ENCODE measurements around the gene TOR3A. TPM values are rescaled to one million over a fixed set of nuclear protein-coding genes. Genes with fewer than 3 reads are reported as not detected.

The TOR3A gene
- total RNA-seq, 3 donors from 2014 or later (not counting 1 experiment from before 2014, with no cell fraction given), result 22.7 to 33.3 (median 29.0) TPM

DNA sequence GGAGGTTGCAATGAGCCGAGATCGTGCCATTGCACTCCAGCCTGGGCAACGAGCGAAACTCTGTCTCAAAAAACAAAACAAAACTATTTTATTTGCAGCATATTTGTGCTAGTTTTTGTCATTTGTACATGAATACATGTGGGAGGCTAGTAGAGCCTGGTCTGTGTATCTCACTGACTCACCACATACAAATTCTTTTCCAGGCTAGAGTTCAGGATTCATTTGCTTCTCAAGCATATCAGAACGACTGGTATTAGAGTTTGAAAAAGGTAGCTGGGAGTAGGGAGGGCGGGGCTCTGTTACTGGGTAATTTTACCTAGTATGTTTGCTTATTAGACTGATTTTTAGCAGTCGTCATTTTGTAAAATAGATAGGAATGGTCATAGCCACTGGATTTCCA is 4.5 kb upstream of the TOR3A start:
- no peak for ATAC-seq
- intact Hi-C loops (cut with micrococcal nuclease), result no loop called here
- H3K36me3 Mint-ChIP-seq, result peaks cover 4% of the 10 kb centered on the region

DNA sequence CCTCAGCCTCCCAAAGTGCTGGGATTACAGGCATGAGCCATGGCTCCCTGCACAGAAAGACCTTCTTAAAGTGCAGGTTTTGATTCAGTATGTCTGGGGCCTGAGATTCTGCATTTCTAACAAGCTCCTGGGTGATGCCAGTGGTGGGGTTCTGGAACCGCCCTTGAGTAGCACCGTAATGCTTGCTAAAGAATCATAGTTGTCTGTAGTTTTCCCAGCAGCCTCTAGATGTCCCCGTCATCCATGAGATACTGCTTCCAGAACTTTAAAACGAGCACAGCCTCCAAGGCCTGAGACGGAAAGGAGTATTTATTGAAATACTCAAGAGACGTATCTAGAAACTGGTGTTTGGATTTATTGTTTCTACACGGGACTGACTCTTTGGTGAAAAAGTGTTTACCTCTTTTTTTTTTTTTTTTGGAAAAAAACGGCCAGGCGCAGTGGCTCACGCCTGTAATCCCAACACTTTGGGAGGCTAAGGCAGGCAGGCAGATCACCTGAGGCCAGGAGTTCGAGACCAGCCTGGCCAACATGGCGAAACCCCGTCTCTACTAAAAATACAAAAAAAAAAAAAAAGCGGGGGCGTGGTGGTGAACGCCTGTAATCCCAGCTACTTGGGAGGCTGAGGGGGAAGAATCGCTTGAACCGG is 2.6 kb upstream of the TOR3A start:
- Histone ChIP-seq H3K27me3 (ENCODE audit: control insufficient read depth, insufficient read depth, low read length) (no peaks in the 10 kb centered on the region), H3K36me3 (ENCODE audit: control insufficient read depth, insufficient read depth, low read length) (no peaks in the 10 kb centered on the region), H3K4me1 (ENCODE audit: control insufficient read depth, insufficient read depth, low read length) (peaks cover 17% of the 10 kb centered on the region), H3K9me3 (ENCODE audit: control insufficient read depth, insufficient read depth, low read length) (no peaks in the 10 kb centered on the region), H3K4me3 (ENCODE audit: low read length) (no peak overlapping the region), H3K27ac (ENCODE audit: low read length) (no peak overlapping the region)
- Mint-ChIP-seq H3K27me3 (ENCODE audit: low read depth in 2 of 2) (no peaks in the 10 kb centered on the region), H3K36me3 (no peaks in the 10 kb centered on the region), H3K9me3 (no peaks in the 10 kb centered on the region), H3K4me1 (peaks cover 12 to 19% of the 10 kb centered on the region in 2 donors), H3K4me3 (peak overlapping the region; percentile 37), H3K27ac (no peak overlapping the region)
- WGBS (ENCODE audit: insufficient coverage), result 62% methylated on average over 13 of the region's 18 CpGs
- TF ChIP-seq, protein P1, sequence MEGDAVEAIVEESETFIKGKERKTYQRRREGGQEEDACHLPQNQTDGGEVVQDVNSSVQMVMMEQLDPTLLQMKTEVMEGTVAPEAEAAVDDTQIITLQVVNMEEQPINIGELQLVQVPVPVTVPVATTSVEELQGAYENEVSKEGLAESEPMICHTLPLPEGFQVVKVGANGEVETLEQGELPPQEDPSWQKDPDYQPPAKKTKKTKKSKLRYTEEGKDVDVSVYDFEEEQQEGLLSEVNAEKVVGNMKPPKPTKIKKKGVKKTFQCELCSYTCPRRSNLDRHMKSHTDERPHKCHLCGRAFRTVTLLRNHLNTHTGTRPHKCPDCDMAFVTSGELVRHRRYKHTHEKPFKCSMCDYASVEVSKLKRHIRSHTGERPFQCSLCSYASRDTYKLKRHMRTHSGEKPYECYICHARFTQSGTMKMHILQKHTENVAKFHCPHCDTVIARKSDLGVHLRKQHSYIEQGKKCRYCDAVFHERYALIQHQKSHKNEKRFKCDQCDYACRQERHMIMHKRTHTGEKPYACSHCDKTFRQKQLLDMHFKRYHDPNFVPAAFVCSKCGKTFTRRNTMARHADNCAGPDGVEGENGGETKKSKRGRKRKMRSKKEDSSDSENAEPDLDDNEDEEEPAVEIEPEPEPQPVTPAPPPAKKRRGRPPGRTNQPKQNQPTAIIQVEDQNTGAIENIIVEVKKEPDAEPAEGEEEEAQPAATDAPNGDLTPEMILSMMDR (IDR thresholded peaks at IDR 0.05), result peak; percentile 65
- DNase-seq (peak in 1 of 2 donors; percentile 82), ATAC-seq (peak; percentile 46 to 61 (median 49))
- intact Hi-C loops (cut with micrococcal nuclease), result loop anchor here (1.0 to 2.0 kb wide), 2 partner anchors 290 to 732 kb away; no protein-coding TSS in a partner anchor

More for the DNA sequence above, 4.5 kb upstream of the TOR3A start:
- TF ChIP-seq, protein P1 (IDR thresholded peaks at IDR 0.05), result no peak
- H3K9me3 Mint-ChIP-seq, result no peaks in the 10 kb centered on the region
- no peak overlapping the region for H3K4me3 ChIP-seq (ENCODE audit: low read length)
- H3K27me3 ChIP-seq (ENCODE audit: control insufficient read depth, insufficient read depth, low read length), result no peaks in the 10 kb centered on the region
- H3K27me3 Mint-ChIP-seq (ENCODE audit: low read depth in 2 of 2), result no peaks in the 10 kb centered on the region
- H3K4me3 Mint-ChIP-seq, result no peak overlapping the region
- no peak overlapping the region for H3K27ac ChIP-seq (ENCODE audit: low read length)
- H3K9me3 ChIP-seq (ENCODE audit: control insufficient read depth, insufficient read depth, low read length), result no peaks in the 10 kb centered on the region
- peaks cover 8% of the 10 kb centered on the region for H3K4me1 ChIP-seq (ENCODE audit: control insufficient read depth, insufficient read depth, low read length)
- DNase-seq, result no peak
- no peak overlapping the region for H3K27ac Mint-ChIP-seq
- 89% methylated on average over 5 of the region's 7 CpGs for WGBS (ENCODE audit: insufficient coverage)
- H3K4me1 Mint-ChIP-seq, result peaks cover 12% of the 10 kb centered on the region in 2 donors
- H3K36me3 ChIP-seq (ENCODE audit: control insufficient read depth, insufficient read depth, low read length), result peaks cover 2% of the 10 kb centered on the region

DNA sequence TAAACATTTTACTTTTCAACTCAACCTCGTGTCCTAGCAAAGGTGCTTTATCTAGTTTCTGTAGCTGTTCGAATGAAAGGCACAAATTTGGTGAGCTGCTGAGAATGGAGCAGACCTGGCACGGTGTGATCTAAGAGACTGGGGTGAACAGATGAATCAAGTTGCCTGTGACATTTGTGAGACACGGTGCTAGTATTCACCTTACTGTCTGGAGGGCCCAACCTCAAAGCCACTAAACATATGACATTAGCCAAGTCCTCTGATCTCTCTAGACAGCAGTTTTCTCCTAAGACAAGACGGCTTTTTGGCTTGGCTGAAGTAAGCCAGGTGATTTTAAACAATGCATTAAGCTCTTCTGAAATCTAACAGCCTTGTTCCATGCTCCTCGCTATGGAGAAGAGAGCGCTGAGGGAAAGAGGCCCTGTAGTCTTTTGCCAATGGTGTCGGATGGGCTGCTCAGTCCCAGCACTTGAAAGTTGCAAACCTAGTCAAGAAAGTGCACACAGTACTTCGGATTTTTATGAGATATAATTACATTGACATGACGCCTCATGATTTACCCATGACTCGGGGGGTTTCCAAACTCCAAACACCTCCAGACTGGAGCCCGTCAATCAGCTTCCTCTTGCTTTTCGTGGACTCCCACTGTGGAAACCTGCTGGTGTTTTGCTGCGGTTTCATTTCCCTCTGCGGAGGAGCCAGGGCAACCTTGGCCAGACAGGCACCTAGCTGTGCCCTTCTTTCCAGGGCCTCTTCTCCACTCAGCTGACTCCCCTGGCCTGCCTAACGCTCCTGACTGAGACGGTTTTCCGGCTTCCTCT is 794 bp upstream of the TOR3A start:
- H3K27ac Mint-ChIP-seq, result peak overlapping the region; percentile 91 to 92
- 33% methylated on average over 18 of the region's 18 CpGs for WGBS (ENCODE audit: insufficient coverage)
- H3K36me3 ChIP-seq (ENCODE audit: control insufficient read depth, insufficient read depth, low read length), result peaks cover 8% of the 10 kb centered on the region
- TF ChIP-seq, protein P1 (IDR thresholded peaks at IDR 0.05), result no peak
- no peaks in the 10 kb centered on the region for H3K9me3 Mint-ChIP-seq
- H3K27me3 Mint-ChIP-seq (ENCODE audit: low read depth in 2 of 2), result no peaks in the 10 kb centered on the region
- intact Hi-C loops (cut with micrococcal nuclease), result loop anchor here (1.0 kb wide), 1 partner anchor 213 kb away; no protein-coding TSS in a partner anchor
- H3K36me3 Mint-ChIP-seq, result no peaks in the 10 kb centered on the region
- peak; percentile 6 to 24 (median 11) for ATAC-seq
- peak in 1 of 2 donors; percentile 78 for DNase-seq
- H3K4me1 ChIP-seq (ENCODE audit: control insufficient read depth, insufficient read depth, low read length), result peaks cover 20% of the 10 kb centered on the region
- no peaks in the 10 kb centered on the region for H3K9me3 ChIP-seq (ENCODE audit: control insufficient read depth, insufficient read depth, low read length)
- H3K27ac ChIP-seq (ENCODE audit: low read length), result peak overlapping the region; percentile 86
- H3K27me3 ChIP-seq (ENCODE audit: control insufficient read depth, insufficient read depth, low read length), result no peaks in the 10 kb centered on the region
- H3K4me1 Mint-ChIP-seq, result peaks cover 12 to 24% of the 10 kb centered on the region in 2 donors
- H3K4me3 ChIP-seq (ENCODE audit: low read length), result peak overlapping the region; percentile 84
- H3K4me3 Mint-ChIP-seq, result peak overlapping the region; percentile 93
